K562 (cell line): ENCODE data around the gene TMEM234. TPM values are rescaled to one million over a fixed set of nuclear protein-coding genes. Genes with fewer than 3 reads are reported as not detected.
A peak's percentile ranks its signal among the peaks of the same experiment; 100 is the strongest.

Experiments used
- CBFA2T3 ChIP-seq: fragments of 450-650 bp; IDR thresholded peaks from 2 replicates; pipeline ENCODE4 v1.6.1; 2017
- DIDO1 ChIP-seq: fragments of 450-650 bp; IDR thresholded peaks from 2 replicates; pipeline ENCODE4 v1.6.1; 2016; ENCODE audit warnings: low read depth, missing biosample characterization, missing genetic modification characterization
- ESRRB ChIP-seq: fragments of 250-450 bp; sonication (Bioruptor Pico); IDR thresholded peaks from 2 replicates; pipeline ENCODE4 v1.5.0; 2020; ENCODE audit warnings: mild to moderate bottlenecking, moderate library complexity, borderline replicate concordance
- FOXA3 ChIP-seq, 2 experiments: fragments of 450-650 bp in 1 of 2; sonication (generic) in 1 of 2; formaldehyde crosslinking; IDR thresholded peaks in 1 of 2; conservative IDR thresholded peaks in 1 of 2; 2 replicates each; pipeline versions ENCODE4 v1.4.0 to v1.8.0; 2020 to 2022; ENCODE audit warnings: mild to moderate bottlenecking in 2 of 2, missing genetic modification reagents in 1 of 2
- FUS ChIP-seq: fragments of 200-400 bp; formaldehyde crosslinking; optimal IDR thresholded peaks from 2 replicates; pipeline ENCODE3; 2017; ENCODE audit warnings: low read depth, low read length
- GTF2E2 ChIP-seq: fragments of 200-800 bp; sonication (Bioruptor generic); IDR thresholded peaks from 2 replicates; pipeline ENCODE4 v1.6.1; 2016; ENCODE audit warnings: missing genetic modification characterization, missing compliant biosample characterization
- HEY1 ChIP-seq: fragments of 250-450 bp; sonication (Bioruptor Pico); IDR thresholded peaks from 2 replicates; pipeline ENCODE4 v1.5.0; 2020; ENCODE audit warnings: mild to moderate bottlenecking, moderate library complexity, borderline replicate concordance
- HMG20A ChIP-seq: fragments of 450-650 bp; formaldehyde crosslinking; conservative IDR thresholded peaks from 2 replicates; pipeline ENCODE4 v1.4.0; 2020; ENCODE audit warnings: mild to moderate bottlenecking, mixed read lengths
- ILF3 ChIP-seq: fragments of 450-650 bp; IDR thresholded peaks from 2 replicates; pipeline ENCODE4 v1.6.1; 2018; ENCODE audit warnings: antibody characterized with exemption, mild to moderate bottlenecking, moderate library complexity, borderline replicate concordance
- NFE2L1 ChIP-seq: fragments of 450-650 bp; IDR thresholded peaks from 2 replicates; pipeline ENCODE4 v1.6.1; 2016; ENCODE audit warnings: missing genetic modification characterization, low read depth, mild to moderate bottlenecking, missing compliant biosample characterization, moderate library complexity, borderline replicate concordance
- POLR2AphosphoS2 ChIP-seq: IDR thresholded peaks from 2 replicates; pipeline ENCODE4 v1.6.1; 2012; ENCODE audit warnings: low read length, improper control_type of control experiment
- RUNX1 ChIP-seq: sonication (generic); IDR thresholded peaks from 2 replicates; pipeline ENCODE4 v1.6.1; 2016; ENCODE audit warnings: antibody characterized with exemption, low read depth
- TAF1 ChIP-seq: IDR thresholded peaks from 2 replicates; pipeline ENCODE4 v1.6.1; 2011; ENCODE audit warnings: mild to moderate bottlenecking, low read length, moderate library complexity; ENCODE audit not compliant: insufficient read depth, control insufficient read depth, severe bottlenecking; ENCODE audit errors: extremely low read depth
- TCF7 ChIP-seq: sonication (generic); IDR thresholded peaks from 2 replicates; pipeline ENCODE4 v1.6.1; 2016; ENCODE audit warnings: antibody characterized with exemption, borderline replicate concordance
- YY1 ChIP-seq, 3 experiments: IDR thresholded peaks; 2 replicates each; pipeline ENCODE4 v1.6.1; 2011; ENCODE audit warnings: low read length in 2 of 3, mild to moderate bottlenecking in 2 of 3, moderate library complexity in 2 of 3, borderline replicate concordance in 1 of 3, control low read depth in 1 of 3, low read depth in 1 of 3; ENCODE audit not compliant: insufficient read depth in 3 of 3, insufficient replicate concordance in 2 of 3, control insufficient read depth in 1 of 3, insufficient read length in 1 of 3; ENCODE audit errors: extremely low read depth in 1 of 3
- ZC3H8 ChIP-seq: fragments of 450-650 bp; IDR thresholded peaks from 2 replicates; pipeline ENCODE4 v1.6.1; 2017
- polyA plus RNA-seq, 8 experiments: library from polyadenylated mRNA; depleted of rRNA in 4 of 8; stranded (reverse) in 5 of 8; unstranded in 3 of 8; fragments of >200 nt; fragmentation: Nextera tagmentation in 2 of 8; fragmentation: Illumina TruSeq in 1 of 8; extraction: Ambion mirVana in 2 of 8; extraction: Trizol in 1 of 8; gene quantifications; 2 replicates each; pipeline versions ENCODE4 v1.2.1 to v1.2.3, GENCODE V29; 2011 to 2014; ENCODE audit warnings: inconsistent platforms in 1 of 8, missing spikeins in 1 of 8
- total RNA-seq, 7 experiments: library from RNA; depleted of rRNA in 6 of 7; stranded (reverse); fragments of >200 nt in 6 of 7; fragmentation: Illumina TruSeq in 2 of 7; extraction: Trizol in 2 of 7; gene quantifications; 2 replicates each; pipeline versions ENCODE4 v1.2.1 to v1.2.3, GENCODE V29; 2011 to 2021; ENCODE audit warnings: low replicate concordance in 1 of 7
- TF ChIP-seq, protein P1 (sequence below): fragments of 250-450 bp; sonication (Bioruptor Pico); IDR thresholded peaks from 2 replicates; pipeline ENCODE4 v1.5.0; 2021; ENCODE audit warnings: mild to moderate bottlenecking, borderline replicate concordance
- TF ChIP-seq, protein P2 (sequence below): sonication (generic); formaldehyde crosslinking; IDR thresholded peaks from 2 replicates; pipeline ENCODE4 v1.8.1; 2023; ENCODE audit warnings: missing genetic modification reagents, mild to moderate bottlenecking, borderline replicate concordance

Gene TMEM234
- total and polyA plus RNA-seq, 9 of the 15 experiments (the other 6 are each of a cell fraction or from before 2014, with no cell fraction given): 5.0 to 12.9 (median 7.6) TPM

DNA sequence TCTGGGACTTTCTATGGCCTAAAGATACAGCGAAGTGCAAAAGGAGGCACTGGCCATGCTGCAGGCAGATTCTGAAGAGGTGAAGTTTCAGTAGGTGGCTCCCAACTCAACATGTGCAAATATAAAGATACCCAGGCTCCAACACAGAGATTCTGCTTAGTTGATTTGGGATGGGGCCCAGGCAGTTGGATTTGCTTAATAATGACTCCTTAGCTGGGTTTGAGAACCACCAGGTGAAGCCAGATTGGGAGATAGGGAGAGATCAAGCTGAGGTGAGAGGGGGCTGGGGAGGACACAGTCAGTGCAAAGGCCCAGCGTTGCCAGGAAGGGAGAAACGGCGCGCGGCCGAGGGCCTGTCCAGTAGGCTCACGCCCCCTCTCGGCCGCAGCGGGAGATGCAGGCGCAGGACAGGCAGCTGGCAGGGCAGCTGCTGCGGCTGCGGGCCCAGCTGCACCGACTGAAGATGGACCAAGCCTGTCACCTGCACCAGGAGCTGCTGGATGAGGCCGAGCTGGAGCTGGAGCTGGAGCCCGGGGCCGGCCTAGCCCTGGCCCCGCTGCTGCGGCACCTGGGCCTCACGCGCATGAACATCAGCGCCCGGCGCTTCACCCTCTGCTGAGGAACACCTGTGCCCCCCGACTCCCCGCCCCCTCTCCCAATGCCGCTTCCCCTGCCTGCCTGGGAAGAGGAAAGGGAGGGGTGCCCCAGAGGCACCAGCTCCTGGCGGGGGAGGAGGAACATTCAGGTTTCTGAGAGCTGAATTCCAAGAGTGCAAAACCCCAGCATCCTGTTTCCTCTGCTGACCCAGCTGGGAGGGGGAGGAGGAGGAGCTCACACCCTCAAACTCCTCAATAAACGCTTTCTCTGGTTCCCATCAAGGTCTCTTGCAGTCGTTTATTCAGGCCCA, 26.1 kb upstream of the TMEM234 start (continued):
- TF ChIP-seq, protein P1, sequence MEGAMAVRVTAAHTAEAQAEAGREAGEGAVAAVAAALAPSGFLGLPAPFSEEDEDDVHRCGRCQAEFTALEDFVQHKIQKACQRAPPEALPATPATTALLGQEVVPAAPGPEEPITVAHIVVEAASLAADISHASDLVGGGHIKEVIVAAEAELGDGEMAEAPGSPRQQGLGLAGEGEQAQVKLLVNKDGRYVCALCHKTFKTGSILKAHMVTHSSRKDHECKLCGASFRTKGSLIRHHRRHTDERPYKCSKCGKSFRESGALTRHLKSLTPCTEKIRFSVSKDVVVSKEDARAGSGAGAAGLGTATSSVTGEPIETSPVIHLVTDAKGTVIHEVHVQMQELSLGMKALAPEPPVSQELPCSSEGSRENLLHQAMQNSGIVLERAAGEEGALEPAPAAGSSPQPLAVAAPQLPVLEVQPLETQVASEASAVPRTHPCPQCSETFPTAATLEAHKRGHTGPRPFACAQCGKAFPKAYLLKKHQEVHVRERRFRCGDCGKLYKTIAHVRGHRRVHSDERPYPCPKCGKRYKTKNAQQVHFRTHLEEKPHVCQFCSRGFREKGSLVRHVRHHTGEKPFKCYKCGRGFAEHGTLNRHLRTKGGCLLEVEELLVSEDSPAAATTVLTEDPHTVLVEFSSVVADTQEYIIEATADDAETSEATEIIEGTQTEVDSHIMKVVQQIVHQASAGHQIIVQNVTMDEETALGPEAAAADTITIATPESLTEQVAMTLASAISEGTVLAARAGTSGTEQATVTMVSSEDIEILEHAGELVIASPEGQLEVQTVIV (CRISPR knock-in tag): no peak
- TF ChIP-seq HEY1 (CRISPR knock-in tag) (no peak), CBFA2T3 (peak; percentile 79), ZC3H8 (no peak), TAF1 (no peak), HMG20A (CRISPR knock-in tag) (no peak), POLR2AphosphoS2 (no peak), TCF7 (no peak), ESRRB (CRISPR knock-in tag) (no peak), NFE2L1 (tag) (no peak), FUS (no peak), GTF2E2 (no peak), RUNX1 (peak; percentile 53; the same call in 1 of the 2 replicates), YY1 (IDR thresholded peaks at IDR 0.05; ENCODE audit: borderline replicate concordance in 1 of 3, control insufficient read depth in 1 of 3, extremely low read depth in 1 of 3, insufficient read depth in 3 of 3, insufficient read length in 1 of 3, insufficient replicate concordance in 2 of 3, low read depth in 1 of 3, low read length in 2 of 3) (peak in 1 of 3 experiments; percentile 35), DIDO1 (tag) (0 out of 2 replicates have a peak, but pooled peaks have one; percentile 21), ILF3 (no peak), FOXA3 (CRISPR knock-in tag; conservative IDR thresholded peaks at IDR 0.05 in 1 of 2, IDR thresholded peaks at IDR 0.05 in 1 of 2) (no peak)
- TF ChIP-seq, protein P2, sequence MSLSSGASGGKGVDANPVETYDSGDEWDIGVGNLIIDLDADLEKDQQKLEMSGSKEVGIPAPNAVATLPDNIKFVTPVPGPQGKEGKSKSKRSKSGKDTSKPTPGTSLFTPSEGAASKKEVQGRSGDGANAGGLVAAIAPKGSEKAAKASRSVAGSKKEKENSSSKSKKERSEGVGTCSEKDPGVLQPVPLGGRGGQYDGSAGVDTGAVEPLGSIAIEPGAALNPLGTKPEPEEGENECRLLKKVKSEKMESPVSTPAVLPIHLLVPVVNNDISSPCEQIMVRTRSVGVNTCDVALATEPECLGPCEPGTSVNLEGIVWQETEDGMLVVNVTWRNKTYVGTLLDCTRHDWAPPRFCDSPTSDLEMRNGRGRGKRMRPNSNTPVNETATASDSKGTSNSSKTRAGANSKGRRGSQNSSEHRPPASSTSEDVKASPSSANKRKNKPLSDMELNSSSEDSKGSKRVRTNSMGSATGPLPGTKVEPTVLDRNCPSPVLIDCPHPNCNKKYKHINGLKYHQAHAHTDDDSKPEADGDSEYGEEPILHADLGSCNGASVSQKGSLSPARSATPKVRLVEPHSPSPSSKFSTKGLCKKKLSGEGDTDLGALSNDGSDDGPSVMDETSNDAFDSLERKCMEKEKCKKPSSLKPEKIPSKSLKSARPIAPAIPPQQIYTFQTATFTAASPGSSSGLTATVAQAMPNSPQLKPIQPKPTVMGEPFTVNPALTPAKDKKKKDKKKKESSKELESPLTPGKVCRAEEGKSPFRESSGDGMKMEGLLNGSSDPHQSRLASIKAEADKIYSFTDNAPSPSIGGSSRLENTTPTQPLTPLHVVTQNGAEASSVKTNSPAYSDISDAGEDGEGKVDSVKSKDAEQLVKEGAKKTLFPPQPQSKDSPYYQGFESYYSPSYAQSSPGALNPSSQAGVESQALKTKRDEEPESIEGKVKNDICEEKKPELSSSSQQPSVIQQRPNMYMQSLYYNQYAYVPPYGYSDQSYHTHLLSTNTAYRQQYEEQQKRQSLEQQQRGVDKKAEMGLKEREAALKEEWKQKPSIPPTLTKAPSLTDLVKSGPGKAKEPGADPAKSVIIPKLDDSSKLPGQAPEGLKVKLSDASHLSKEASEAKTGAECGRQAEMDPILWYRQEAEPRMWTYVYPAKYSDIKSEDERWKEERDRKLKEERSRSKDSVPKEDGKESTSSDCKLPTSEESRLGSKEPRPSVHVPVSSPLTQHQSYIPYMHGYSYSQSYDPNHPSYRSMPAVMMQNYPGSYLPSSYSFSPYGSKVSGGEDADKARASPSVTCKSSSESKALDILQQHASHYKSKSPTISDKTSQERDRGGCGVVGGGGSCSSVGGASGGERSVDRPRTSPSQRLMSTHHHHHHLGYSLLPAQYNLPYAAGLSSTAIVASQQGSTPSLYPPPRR: no peak
